ENCODE results near the gene FLVCR2.
"Not testable (repeated sequence)": the region's sequence is repeated elsewhere in the genome, so short reads cannot be mapped to it uniquely, and the experiment has no call there.

Gene FLVCR2

GRCh38 chr14:75673345-75674035, 95.1 kb downstream of the FLVCR2 start:
- no peak for DNase-seq

- no peak for DNase-seq
Measured at GRCh38 chr14:75675265-75675960, 97.0 kb downstream of the FLVCR2 start.

GRCh38 chr14:75685910-75686309, 107.5 kb downstream of the FLVCR2 start:
- DNase-seq, result no peak

GRCh38 chr14:75689012-75689411, 110.6 kb downstream of the FLVCR2 start:
- DNase-seq, result no peak

- no peak for DNase-seq
Measured at GRCh38 chr14:75690010-75690409, 111.6 kb downstream of the FLVCR2 start.

GRCh38 chr14:75695025-75695424, 116.6 kb downstream of the FLVCR2 start:
- not testable (repeated sequence) for DNase-seq

GRCh38 chr14:75697386-75697785, 119.0 kb downstream of the FLVCR2 start:
- DNase-seq, result no peak
